Glomerular visceral epithelial cell (primary cell): ENCODE measurements around the gene CIB1.

Experiments used
- DNase-seq: peaks from one replicate; pipeline ENCODE4 v3.0.0-alpha.2; 2016; ENCODE audit errors: extremely low spot score

The CIB1 gene

DNA sequence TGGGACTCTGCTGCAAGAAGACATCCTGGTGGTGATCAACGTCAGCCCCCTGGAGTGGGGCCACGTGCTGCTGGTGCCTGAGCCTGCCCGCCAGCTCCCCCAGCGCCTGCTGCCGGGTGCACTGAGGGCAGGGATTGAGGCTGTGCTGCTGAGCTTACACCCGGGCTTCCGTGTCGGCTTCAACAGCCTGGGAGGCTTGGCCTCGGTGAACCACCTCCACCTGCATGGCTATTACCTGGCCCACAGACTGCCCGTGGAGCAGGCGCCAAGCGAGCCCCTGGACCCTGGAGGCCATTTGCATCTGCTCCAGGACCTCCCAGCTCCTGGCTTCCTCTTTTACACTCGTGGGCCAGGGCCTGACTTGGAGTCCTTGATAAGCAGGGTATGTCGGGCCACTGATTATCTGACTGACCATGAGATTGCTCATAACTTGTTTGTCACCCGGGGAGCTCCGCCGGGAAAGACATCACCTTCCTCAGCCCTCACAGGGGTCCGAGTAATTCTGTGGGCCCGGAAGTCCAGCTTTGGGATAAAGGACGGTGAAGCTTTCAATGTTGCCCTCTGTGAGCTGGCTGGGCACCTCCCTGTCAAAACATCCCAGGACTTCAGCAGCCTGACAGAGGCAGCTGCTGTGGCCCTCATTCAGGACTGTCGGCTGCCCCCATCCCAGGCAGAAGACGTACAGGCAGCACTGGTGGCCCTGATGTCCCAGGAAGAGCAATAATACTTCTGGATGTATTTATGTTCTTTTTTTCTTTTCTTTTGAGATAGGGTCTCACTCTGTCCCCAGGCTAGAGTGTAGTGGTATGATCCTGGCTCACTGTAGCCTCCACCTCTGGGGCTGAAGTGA, 7.8 kb upstream of the CIB1 start:
- no peak for DNase-seq

DNA sequence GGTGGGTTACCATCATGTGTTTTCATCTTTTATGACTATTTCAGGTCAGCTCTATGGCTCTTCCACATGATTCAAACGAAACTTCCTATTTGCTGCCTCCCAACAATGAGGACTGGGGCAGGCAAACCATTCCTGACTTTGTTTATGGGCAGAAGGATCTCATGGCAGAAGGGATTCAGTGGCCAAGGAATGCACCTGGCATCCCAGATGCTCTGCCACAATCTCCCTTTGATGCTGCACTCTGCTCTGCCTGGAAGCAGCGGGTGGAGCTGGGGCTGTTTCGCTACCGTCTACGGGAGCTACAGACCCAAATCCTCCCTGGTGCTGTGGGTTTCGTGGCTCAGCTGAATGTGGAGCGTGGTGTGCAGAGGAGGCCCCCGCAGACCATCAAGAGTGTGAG, 7.1 kb upstream of the CIB1 start:
- DNase-seq: no peak

DNA sequence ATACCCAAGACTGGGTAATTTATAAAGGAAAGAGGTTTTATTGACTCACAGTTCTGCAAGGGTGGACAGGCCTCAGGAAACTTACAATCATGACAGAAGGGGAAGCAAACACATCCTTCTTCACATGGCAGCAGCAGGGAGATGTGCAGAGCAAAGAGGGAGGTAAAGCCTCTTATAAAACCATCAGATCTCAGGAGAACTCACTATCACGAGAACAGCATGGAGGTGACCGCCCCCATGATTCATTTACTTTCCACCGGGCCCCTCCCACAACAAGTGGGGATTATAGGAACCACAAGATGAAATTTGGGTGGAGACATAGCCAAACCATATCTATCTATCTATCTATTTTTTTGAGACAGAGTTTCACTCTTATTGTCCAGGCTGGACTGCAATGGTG, 5.6 kb upstream of the CIB1 start:
- DNase-seq: no peak

DNA sequence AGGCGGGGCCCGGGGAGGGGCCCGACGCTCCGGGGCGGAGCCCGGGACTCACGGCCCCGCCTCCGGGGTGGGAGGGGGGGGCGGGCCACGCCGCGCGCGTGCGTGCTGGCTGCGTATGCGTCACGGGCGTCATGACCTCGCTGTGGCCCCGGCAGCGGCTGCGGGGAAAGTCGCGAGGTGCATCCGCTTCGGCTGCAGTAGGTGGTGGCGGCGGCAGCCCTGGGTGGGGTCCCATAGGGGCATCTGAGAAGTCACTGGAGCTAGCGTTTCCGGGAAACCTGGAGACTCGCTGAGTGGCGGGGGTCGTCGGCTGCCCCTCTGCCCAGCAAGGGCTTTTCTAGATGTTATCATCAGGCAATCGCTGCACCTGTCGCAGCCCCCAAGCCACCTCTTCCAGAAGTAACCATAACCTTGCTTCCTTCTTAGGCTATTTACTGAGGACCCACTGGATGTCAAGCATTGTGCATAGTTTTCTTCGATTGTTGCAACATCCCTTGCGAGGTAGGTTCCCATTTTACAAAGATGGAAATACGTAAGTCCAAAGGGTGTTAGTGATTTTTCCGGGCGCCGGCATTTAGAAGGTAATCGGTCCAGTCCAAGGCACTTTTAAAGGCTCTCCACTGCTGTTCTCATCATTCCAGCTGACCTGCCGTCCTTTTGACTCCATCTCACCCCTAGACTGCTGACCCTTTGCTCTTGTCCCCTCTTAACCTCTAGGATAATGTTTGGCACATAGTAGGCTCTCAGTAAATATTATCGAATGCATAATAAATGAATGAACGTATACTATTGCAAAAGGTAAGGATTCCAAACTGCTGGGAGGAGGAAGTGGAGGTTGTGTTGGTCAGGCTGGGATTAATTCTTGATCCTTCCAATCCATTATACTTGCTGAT, 601 bp upstream of the CIB1 start, which contains the start of gene GDPGP1:
TSS of gene GDPGP1 (plus strand) at position 114 of the 893 bp plus-strand sequence. CDS start 6,700 bp downstream, outside the sequence.
- DNase-seq: no peak

DNA sequence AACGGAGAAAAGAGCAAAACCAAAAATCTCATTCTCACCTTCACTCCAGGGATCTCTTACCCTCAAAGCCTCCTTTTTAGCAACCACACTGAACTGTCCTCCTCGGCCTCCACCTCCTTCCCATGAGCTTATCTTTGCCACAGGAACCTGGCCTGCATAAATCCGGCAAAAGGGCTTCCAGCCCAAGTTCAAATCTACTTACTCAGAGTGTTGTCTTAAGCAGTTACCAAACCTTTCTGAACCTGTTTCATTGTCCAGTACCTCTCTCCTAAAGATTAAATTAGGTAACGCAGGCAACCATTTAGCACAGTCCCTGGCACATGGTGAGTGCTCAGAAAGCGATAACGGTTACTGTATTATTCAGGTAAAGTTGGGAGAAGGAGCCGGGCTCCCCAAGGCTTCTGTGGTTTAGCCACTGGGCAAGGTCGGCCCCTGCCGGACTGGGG, 777 bp downstream of the CIB1 start:
- no peak for DNase-seq

DNA sequence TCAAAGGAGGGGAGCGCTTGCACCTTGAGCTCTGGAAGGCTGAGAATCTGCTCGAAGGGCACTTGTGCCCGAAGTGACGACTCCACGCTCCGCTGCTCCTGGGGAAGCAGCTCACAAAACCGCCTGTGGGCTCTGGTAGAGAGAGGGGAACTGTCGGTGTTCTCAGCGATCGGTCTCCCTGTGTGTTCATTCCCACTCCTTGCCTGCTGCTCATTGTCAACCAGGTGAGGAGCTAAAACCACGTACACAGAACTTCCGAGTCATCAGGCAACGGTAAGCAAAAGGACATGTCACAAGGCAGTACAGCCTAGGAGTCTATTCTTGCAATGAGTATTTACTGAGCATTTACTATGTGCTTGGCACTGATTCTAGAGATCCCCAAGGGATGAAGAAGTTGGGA, 1.5 kb downstream of the CIB1 start:
- DNase-seq: no peak

DNA sequence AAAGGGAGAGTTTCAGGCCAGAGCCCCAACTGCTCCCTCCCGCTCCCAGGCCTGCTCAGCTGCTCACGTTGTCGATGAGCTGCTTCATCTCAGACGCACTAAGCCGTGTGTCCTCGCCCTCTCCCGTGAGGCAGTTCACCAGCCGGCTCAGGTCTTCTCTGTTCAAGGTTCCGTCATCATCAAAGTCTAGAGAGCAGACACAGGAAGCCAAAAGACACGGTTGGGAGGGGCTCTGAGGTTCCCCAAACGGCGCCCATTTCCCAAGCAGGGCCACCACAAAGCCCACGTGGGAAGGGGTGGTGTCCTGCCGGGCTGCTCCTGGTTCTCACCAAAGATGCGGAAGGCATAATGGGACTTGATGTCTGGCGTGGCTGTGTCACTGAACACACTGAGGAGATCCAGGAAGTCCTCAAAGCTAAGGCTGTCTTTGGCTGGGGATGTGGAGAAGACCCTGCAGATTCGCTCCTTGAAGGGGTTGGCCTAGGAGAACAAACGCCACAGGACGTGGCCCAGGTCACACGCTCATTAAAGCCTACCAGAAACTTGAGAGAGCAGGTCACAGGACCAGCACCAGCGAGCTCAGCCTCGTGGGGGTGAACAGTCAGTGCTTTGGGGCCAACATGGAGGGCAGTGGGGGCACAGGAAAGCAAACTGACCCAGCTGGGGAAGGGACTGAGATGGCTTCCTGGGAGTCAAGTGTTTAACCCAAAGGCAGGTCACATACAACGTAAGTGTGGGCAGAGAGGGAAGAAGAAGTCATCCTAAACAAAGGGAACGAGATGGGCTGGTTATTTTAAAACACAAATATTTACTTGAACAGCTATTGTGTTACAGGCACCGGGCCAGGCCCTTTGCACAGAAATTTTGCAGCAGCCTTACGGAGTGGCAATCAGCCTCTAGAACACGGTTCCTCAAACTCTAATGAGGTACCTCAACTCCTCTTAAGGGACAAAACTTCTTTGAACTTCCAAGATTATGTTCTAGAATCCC, 2.4 kb downstream of the CIB1 start:
- no peak for DNase-seq

DNA sequence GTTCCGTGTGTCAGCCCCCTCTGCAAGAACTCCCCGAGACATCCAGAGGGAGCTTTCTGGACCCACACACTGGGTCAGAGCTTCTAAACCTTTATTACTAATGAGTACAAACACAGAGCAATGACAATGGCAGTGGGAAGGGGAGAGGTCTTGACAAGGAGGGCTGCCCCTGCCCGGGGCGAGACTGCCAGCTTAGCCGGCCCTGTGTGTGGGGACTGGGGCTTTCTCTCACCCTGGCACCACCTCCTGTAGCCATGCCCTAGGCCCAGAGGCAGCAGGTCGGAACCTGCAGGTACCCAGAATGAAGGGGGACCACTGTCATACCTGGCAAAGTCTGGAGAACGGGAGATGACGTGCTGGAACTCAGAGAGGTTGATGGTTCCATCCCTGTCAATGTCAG, 3.1 kb downstream of the CIB1 start:
- no peak for DNase-seq

DNA sequence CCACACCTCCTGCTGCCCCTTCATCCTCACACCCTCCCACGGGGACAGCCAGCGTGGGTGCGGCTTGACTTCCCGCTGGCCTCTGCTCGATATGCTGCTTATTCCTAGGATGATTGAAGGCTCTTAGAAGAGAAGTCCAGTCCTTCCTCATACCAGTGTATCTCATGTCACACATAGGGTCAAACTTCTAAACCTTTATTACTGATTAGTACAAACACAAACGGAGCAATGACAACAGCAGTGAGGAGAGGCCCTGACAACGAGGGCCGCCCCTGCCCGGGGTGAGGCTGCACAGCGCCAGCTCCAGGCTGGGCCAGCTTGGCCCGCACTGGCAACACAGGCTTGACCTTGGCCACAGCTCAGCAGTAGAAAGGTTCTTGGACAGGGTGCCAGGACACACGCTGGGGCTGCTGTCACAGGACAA, 3.7 kb downstream of the CIB1 start:
- no peak for DNase-seq

DNA sequence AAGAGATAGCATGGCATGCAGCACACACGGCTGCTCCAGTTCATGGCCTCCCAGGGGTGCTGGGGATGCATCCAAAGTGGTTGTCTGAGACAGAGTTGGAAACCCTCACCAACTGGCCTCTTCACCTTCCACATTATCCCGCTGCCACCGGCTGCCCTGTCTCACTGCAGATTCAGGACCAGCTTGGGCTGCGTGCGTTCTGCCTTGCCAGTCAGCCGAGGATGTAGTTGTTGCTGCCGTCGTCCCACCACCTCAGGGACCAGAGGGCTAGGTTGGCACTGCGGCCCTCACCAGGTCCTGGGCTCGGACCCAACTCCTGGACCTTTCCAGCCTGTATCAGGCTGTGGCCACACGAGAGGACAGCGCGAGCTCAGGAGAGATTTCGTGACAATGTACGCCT, 4.8 kb downstream of the CIB1 start:
- DNase-seq: no peak

DNA sequence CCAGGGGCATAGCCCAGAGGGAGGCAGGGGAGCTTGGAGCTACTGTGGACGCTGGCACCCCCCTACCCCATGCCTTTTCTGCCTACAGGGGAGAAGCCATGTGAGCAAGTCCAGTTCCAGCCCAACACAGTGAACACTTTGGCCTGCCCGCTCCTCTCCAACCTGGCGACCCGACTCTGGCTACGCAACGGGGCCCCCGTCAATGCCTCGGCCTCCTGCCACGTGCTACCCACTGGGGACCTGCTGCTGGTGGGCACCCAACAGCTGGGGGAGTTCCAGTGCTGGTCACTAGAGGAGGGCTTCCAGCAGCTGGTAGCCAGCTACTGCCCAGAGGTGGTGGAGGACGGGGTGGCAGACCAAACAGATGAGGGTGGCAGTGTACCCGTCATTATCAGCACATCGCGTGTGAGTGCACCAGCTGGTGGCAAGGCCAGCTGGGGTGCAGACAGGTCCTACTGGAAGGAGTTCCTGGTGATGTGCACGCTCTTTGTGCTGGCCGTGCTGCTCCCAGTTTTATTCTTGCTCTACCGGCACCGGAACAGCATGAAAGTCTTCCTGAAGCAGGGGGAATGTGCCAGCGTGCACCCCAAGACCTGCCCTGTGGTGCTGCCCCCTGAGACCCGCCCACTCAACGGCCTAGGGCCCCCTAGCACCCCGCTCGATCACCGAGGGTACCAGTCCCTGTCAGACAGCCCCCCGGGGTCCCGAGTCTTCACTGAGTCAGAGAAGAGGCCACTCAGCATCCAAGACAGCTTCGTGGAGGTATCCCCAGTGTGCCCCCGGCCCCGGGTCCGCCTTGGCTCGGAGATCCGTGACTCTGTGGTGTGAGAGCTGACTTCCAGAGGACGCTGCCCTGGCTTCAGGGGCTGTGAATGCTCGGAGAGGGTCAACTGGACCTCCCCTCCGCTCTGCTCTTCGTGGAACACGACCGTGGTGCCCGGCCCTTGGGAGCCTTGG, 5.6 kb downstream of the CIB1 start:
- DNase-seq: no peak

DNA sequence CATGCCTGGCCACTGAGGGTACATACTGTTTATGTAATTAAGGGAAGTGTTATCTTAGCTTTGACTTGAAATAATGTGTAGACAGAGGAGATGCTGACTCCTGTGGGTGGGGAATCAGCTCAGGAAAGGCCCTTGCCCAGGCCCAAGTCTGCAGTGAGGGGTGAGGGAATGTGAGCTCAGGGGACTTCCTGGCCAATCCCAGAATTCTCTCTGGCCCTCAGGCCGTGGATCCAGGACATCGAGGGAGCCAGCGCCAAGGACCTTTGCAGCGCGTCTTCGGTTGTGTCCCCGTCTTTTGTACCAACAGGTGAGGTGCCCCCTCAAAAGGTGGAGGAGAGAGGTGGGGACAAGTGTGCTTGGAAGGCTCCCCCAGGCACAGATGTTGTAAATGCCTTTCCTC, 6.4 kb downstream of the CIB1 start:
- DNase-seq: no peak

DNA sequence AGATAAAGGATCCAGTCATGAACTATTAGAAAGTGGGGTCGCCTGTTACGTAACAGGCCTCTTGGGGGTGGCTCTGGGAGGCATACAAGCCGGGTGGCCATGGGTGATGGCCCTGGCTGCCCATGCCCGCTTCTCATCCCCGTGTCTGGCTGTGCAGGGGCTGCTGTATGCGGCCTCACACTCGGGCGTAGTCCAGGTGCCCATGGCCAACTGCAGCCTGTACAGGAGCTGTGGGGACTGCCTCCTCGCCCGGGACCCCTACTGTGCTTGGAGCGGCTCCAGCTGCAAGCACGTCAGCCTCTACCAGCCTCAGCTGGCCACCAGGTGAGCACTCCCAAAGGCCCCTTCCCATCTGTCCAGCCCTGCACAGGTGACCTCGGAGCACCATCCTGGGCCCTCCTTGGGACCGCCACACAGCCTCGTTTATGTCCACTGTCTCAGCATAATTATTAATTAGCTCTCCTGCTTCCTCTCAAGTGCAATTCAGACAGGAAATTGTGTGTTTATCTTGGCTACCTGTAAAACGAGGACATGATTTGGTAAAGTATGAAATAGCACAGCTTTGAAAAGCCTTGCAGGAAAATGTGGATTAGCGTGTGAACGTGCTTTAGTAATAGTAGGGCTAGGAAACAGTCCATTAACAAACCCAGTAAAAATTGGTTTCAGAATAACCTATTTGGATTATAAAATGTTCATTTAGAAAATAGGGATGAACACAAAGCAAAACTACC, 8.1 kb downstream of the CIB1 start:
- no peak for DNase-seq

DNA sequence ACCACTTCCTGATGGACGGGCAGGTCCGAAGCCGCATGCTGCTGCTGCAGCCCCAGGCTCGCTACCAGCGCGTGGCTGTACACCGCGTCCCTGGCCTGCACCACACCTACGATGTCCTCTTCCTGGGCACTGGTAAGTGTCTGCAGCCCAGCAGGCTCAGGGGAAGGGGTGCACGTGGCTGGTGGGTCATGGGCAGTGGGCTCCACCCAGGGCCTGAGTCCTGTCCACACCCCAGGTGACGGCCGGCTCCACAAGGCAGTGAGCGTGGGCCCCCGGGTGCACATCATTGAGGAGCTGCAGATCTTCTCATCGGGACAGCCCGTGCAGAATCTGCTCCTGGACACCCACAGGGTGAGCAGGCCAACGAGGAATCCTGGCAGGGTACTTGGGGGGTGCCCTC, 8.7 kb downstream of the CIB1 start:
- no peak for DNase-seq

DNA sequence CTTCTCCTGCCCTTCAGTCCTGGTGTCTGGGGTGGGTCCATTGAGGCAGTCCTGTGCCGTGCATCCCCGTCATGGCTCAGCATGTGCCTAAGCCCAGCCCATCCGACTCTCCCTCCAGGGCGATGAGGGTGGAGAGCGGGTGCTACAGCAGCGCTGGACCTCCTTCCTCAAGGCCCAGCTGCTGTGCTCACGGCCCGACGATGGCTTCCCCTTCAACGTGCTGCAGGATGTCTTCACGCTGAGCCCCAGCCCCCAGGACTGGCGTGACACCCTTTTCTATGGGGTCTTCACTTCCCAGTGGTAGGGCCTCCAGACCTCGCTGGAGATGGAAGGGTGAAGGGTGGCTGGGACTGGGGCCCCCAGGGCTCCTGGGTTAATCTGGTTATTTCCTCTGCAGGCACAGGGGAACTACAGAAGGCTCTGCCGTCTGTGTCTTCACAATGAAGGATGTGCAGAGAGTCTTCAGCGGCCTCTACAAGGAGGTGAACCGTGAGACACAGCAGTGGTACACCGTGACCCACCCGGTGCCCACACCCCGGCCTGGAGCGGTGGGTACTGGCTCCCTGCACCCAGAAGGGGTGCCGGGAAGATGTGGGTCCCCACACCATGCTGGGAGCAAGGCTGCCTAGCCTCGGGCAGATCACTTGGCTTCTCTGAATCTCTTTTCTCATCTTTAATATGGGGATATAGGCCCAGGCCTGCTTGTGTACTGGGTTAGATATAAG, 10.1 kb downstream of the CIB1 start:
- DNase-seq: no peak

DNA sequence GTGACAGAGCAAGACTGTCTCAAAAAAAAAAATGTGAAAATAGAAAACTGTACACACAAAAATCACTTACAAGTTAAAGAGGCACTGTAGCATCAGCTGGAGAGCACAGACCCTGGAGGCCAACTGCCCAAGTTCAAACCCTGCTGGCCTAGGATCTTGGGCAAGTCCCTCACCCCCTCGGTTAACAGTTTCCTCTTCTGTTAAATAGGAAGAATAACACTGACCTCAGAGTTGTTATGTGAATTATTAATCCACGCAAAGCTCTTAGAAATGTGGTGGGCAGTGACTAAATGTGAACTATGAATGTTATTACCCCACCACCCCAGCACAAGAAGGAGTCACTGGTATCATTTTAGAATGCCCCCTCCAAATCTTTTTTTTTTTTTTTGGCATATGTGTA, 11.2 kb downstream of the CIB1 start:
- DNase-seq: peak; percentile 41

DNA sequence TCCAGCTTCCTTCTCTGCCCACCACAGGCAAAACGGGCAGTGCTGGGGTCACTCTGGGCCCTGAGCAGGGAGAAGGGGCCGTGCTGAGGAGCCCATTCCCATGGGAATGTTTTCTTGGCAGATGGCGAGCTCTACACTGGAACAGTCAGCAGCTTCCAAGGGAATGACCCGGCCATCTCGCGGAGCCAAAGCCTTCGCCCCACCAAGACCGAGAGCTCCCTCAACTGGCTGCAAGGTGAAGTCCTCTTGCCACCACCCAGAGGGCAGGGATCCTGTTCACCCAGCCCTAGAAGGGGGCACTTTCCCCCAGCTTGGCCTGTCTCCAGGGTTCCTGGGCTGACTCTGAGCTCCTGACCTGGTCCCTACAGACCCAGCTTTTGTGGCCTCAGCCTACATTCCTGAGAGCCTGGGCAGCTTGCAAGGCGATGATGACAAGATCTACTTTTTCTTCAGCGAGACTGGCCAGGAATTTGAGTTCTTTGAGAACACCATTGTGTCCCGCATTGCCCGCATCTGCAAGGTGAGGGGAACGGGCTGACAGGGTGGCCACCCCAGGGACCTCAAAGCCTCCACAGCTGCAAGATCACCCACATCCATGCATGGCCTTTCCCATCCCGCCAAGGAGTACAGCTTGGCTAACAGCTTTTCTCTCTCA, 12.4 kb downstream of the CIB1 start:
- DNase-seq: peak; percentile 83

DNA sequence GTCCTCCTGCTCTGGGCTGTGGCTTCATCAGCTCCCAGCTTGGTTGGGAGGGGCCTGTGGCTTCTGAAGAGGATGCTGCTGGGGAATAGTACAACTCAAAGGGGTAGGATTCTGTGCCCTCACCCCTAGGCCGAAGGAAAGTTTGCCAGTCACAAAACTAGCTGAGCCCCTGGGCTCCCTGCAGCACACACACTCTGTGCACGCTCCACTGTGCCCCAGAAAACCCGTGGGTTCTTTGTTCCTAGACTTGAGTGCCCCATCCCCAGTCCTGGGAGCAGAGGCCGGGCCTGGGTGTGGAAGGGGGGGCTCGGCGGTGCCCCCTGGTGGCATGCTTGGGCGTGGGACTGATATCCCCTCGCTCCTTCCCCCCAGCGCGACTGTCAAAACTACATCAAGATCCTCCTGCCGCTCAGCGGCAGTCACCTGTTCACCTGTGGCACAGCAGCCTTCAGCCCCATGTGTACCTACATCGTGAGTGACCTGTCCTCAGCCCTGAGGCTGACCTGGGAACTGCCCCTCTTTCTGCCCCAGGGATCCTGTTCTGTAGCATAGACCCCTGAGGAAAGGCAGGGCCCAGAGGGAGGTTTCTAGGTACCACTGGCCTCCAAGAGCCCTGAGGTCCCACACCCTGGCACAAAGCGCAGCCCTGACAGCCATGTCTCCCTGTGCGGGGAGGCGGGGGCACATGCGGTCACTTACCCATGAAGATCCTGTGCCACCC, 14.2 kb downstream of the CIB1 start:
- peak; percentile 36 for DNase-seq
